ENCODE data around the gene TRIM17. TPM values are rescaled to one million over a fixed set of nuclear protein-coding genes. Genes with fewer than 3 reads are reported as not detected.

The TRIM17 gene
- polyA plus RNA-seq, 1 of the 3 experiments (the other 2 are of a cell fraction), result 1.6 TPM

DNA sequence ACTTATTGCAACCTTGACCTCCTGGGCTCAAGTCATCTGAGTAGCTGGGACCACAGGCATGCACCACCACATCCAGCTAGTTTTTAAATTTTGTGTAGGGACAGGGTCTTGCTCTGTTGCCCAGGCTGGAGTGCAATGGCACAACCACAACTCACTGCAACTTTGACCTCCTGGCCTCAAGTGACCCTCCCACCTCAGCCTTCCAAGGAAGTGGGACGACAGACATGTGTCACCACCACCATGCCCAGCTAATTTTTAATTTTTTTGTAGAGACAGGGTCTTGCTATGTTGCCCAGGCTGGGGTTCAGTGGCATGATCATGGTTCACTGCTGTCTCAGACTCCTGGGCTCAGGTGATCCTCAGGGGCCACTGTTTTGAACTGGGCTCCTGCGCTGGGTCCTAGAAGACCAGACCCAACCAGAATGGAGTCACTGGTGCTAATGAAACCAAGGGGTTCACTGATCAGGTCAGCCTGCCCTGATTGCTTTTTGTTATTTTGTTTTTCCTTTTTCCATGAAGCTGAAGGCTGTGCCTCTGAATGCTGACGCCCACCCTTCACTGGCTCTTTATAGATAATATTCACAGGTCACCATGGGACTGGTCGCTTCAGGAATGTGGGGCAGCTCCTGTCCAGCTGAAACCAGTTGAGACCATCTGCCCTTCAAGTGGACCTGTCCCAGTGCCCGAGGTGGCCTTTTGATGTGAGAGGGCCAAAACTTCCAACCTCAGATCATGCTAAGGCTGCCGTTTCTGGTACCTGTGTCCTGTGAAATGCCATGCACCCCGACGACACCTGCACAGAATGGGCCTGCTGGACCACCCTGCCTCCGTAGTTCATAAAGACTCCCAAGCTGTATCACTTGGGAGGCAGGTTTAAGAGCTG lies 4.9 kb downstream of the TRIM17 start:
- POLR2A ChIA-PET, result no interaction called here
- Histone ChIP-seq H3F3A (replicated peaks; ENCODE audit: insufficient read depth) (no peaks in the 10 kb centered on the region), H3K27me3 (ENCODE audit: insufficient read depth) (no peaks in the 10 kb centered on the region), H3K9me3 (no peaks in the 10 kb centered on the region), H3K79me2 (ENCODE audit: insufficient read depth) (peaks cover 15% of the 10 kb centered on the region), H3K4me1 (ENCODE audit: control insufficient read depth in 1 of 2, insufficient read depth in 2 of 2, low read depth in 1 of 2, low read length in 1 of 2) (peaks cover 4 to 22% of the 10 kb centered on the region in 2 experiments; a peak in 3 of 4 replicates), H3K9ac (no peak overlapping the region), H3K4me2 (no peak overlapping the region), H2AFZ (ENCODE audit: low read depth) (no peak overlapping the region), H4K20me1 (ENCODE audit: insufficient read depth) (no peaks in the 10 kb centered on the region), H3K9me2 (no peaks in the 10 kb centered on the region), H3K27ac (ENCODE audit: low read depth in 2 of 2, low read length in 1 of 2) (no peak overlapping the region), H3K4me3 (ENCODE audit: low read depth in 2 of 2, low read length in 1 of 2) (no peak overlapping the region), H3K36me3 (replicated peaks in 1 of 2; ENCODE audit: control insufficient read depth in 1 of 2, insufficient read depth in 2 of 2, low read length in 1 of 2) (peaks cover 0 to 3% of the 10 kb centered on the region in 2 experiments)
- no peak for DNase-seq
- 92% methylated on average over 8 of the region's 9 CpGs for WGBS (ENCODE audit: low lambda C conversion rate)
- TF ChIP-seq MXI1 (IDR thresholded peaks at IDR 0.05; ENCODE audit: low read depth, low read length) (no peak), YY1 (IDR thresholded peaks at IDR 0.05; ENCODE audit: low read depth) (no peak), EP300 (IDR thresholded peaks at IDR 0.05; ENCODE audit: borderline replicate concordance in 1 of 2, low read depth in 1 of 2, low read length in 1 of 2) (no peak), TEAD4 (IDR thresholded peaks at IDR 0.05; ENCODE audit: borderline replicate concordance, insufficient read depth) (no peak), CHD2 (IDR thresholded peaks at IDR 0.05; ENCODE audit: low read length, partially characterized antibody) (no peak), GABPA (IDR thresholded peaks at IDR 0.05; ENCODE audit: low read depth) (no peak), REST (IDR thresholded peaks at IDR 0.05; ENCODE audit: low read depth, low read length) (no peak), SMC3 (IDR thresholded peaks at IDR 0.05; ENCODE audit: low read depth, low read length) (no peak), TCF12 (IDR thresholded peaks at IDR 0.05) (no peak), TAF1 (IDR thresholded peaks at IDR 0.05; ENCODE audit: borderline replicate concordance, low read depth, low read length) (no peak), FOSL2 (IDR thresholded peaks at IDR 0.05; ENCODE audit: borderline replicate concordance, low read depth) (no peak)
- TF ChIP-seq, protein P1, sequence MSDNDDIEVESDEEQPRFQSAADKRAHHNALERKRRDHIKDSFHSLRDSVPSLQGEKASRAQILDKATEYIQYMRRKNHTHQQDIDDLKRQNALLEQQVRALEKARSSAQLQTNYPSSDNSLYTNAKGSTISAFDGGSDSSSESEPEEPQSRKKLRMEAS (IDR thresholded peaks at IDR 0.05; ENCODE audit: low read depth), result no peak
- TF ChIP-seq, protein P2, sequence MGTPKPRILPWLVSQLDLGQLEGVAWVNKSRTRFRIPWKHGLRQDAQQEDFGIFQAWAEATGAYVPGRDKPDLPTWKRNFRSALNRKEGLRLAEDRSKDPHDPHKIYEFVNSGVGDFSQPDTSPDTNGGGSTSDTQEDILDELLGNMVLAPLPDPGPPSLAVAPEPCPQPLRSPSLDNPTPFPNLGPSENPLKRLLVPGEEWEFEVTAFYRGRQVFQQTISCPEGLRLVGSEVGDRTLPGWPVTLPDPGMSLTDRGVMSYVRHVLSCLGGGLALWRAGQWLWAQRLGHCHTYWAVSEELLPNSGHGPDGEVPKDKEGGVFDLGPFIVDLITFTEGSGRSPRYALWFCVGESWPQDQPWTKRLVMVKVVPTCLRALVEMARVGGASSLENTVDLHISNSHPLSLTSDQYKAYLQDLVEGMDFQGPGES (IDR thresholded peaks at IDR 0.05; ENCODE audit: low read depth, low read length), result no peak
- CTCF ChIA-PET, result interaction anchor here (1.1 kb wide), 1 partner anchor 45 kb away, joined by 5 read pairs; no protein-coding TSS in a partner anchor
